NOMO-1 (cell line): Measurements from ENCODE around the gene FLYWCH2.
A peak's percentile ranks its signal among the peaks of the same experiment; 100 is the strongest.

Experiments
- DNase-seq, 2 experiments: peaks; one replicate each; lab custom pipeline; 2025; ENCODE audit not compliant: unreplicated experiment in 2 of 2; lab: John Stamatoyannopoulos, UW

FLYWCH2 gene

DNA sequence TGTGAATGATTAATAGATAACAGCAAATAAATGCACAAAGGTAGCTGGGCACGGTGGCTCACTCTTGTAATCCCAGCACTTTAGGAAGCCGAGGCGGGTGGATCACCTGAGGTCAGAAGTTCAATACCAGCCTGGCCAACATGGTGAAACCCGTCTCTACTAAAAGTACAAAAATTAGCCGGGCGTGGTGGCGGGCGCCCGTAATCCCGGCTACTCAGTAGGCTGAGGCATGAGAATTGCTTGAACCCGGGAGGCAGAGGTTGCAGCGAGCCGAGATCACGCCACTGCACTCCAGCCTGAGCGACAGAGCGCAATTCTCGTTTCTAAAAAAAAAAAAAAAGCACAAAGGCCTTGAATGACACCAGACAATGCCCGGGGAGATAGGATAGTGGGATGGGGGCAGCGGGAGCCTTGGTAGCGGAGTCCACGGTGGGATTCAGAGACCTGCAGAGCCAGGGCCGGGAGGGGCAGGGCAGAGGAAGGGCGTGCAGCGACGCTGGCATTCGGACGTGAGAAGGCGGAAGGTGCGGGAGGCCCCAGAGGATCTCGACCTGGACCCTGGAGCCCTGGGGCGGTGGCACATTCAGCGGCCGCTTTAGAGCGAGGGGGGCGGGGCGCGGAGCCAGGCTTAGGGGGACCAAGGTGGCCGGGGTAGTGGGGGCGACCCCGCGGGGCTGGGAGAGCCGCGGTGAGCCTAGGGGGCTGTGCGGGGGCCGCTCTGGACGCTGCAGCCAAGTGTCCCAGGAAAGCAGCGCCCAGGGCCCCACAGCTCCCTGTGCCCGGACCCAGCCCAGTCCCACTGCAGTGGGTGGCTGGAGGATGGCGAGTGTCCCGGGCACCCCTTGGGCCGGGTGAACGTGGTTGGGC, 999 bp upstream of the FLYWCH2 start:
- peak; percentile 16 to 38 for DNase-seq

DNA sequence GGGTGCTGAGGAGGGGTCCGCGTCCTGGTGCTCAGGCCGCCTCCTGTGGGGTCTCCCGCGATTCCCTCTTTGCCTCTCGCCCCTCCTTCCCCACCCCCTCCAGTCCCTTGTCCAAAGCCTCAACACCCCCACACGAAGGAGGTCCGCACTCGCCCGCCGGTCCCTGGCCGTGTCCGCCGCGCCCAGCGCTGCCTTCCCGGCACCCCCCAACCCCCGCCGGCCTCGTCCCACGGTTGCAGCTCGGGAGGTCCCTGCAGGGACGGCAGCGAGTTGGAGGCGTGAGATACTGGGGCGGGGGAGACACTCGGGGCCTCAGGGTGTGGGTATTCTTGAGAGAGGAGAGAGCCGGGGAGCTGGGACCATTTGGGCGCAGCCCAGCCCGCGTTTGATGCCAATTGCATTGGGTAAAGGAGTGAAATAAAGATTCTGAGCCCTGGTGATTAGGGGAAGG, 468 bp downstream of the FLYWCH2 start:
- no peak for DNase-seq

DNA sequence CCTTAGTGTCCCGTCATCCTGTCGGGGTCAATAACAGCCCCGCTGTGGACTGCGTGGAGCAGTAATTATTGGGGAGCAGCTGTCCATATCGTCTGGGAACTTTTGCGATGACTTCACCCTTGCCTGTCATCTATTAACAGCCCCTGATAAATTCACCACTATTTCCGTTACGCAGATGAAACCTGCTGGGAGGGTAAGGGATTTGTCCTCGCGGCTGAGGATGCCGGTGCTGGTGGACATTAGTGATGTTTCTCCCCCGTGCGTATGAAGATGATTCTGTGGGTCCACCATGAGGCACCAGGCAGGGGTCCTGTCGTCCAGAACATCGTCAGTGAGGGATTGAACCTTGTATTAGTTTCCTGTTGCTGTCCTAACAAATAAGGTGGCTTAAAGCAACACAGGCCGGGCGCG, 1.0 kb downstream of the FLYWCH2 start:
- DNase-seq: no peak

DNA sequence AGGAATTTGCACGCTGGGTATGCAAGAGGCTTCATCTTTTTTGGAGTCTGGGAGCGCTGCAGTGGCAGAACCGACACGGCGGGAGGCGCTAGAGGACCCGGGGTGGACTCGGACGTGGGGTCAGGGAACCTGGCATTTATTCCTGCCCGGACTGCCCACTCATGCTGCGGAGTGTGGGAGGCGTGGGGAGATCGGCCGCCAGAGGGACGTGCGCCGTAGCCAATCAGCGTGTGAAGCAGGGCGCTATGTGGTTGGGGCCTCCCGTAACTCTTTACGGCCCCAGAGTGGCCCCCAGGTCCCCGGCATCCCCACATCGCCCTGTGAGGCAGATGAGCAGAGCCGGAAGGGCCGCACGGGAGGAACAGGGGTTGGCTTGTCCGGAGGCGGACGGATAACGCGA, 11.2 kb downstream of the FLYWCH2 start:
- DNase-seq: no peak

DNA sequence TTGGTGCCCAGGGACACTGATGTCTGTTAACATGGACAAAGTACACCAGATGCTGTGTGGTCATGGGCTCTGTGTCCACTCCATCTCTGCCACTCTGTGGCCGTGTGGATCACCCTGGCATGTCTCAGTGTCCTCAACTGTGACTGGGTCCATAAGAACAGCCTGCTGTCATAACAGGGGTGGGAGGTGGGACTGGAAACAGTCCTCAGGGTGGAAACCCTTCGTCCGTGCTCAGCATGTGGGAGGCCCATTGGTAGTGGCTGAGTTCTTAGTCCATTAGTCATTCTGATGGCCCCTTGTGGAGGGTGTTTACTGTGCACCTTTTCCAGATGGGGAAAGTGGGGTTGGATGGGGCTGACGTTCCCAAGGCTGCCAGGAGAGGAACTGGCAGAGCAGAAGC, 12.8 kb downstream of the FLYWCH2 start:
- no peak for DNase-seq

DNA sequence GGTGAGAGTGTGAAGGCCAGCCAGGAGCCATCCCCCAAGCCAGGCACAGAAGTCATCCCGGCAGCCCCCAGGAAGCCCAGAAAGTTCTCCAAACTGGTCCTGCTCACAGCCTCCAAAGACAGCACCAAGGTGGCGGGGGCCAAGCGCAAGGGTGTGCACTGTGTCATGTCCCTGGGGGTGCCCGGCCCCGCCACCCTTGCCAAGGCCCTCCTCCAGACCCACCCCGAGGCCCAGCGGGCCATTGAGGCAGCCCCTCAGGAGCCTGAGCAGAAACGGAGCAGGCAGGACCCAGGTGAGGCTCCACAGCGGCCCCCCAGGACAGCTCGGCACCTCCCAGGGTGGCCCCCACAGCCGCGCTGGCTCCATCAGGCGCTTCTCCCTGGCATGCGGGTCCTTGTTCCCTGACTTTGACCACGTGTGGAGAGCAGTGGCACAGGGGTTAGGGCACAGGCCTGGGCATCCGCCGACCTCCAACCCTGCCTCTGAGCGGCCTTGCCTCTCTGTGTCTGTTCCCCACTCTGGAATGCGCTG, 13.5 kb downstream of the FLYWCH2 start:
- no peak for DNase-seq

DNA sequence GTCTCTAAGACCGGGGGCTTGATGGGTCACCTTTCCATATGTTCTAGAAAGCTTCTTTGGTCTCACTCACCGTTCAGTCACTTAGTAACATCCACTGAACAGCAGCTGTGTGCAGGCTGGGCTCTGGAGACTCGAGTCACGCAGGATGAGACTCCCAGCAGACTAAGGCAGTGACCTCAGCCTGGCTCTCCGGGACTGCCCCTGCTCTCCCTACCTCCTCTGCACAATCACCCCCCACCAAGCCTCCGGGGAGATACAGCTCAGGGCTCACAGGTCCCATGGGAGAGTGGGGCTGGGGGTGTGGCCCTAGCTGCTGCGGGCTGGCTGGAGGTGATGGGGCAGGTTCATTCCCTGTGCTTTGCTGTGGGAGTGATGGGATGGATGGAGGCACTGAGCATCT, 14.1 kb downstream of the FLYWCH2 start:
- no peak for DNase-seq

DNA sequence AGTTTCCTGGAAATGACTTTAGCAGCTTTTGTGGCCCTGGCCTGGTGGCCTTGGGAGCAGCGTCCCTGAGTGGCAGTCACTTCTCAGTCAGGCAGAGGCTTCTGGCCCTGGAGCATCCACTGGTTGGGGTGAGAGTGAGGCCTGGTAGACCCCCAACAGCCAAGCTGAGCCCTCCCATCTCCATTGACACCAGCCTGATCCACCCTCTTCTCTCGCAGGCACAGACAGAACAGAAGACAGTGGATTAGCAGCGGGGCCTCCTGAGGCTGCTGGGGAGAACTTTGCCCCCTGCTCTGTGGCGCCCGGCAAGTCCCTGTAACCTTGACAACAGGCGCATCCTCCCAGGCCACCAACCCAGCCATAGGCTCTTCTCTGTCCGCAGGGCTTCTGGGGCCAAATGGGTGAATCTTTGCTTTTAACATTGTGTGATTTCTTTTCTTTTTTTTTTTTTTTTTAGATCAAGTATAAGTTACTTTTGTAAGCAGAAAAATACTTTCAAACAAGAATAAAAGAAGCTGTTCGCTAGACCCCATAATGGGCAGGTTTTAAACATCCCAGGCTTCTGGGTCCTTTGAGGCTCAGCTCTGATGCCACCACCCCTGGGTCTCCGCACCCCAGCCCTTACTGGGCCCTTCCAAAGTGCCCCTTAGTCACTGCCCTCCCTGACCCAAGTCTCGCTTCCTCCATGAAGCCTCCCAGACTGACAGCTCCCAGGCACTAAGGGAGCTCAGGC, 16.0 kb downstream of the FLYWCH2 start:
- no peak for DNase-seq

DNA sequence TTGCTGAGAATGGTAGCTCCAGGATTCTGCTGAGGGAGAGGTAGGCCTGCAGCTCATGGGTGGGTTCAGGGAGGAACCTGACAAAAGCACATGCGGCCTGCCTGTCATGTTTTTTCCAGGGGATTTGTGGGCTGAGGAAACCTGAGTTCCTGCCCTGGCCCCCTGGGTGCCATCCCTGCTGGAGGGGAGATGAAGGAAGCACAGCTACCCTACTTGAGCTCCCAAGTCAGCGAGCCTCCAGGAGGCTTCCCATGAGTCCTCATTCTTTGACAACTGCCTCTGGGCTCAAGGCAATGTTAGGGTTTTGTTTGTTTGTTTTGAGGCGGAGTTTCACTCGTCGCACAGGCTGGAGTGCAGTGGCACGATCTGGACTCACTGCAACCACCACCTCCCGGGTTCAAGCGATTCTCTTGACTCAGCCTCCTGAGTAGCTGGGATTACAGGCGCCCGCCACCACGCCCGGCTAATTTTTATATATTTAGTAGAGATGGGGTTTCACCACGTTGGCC, 16.6 kb downstream of the FLYWCH2 start:
- DNase-seq: no peak

DNA sequence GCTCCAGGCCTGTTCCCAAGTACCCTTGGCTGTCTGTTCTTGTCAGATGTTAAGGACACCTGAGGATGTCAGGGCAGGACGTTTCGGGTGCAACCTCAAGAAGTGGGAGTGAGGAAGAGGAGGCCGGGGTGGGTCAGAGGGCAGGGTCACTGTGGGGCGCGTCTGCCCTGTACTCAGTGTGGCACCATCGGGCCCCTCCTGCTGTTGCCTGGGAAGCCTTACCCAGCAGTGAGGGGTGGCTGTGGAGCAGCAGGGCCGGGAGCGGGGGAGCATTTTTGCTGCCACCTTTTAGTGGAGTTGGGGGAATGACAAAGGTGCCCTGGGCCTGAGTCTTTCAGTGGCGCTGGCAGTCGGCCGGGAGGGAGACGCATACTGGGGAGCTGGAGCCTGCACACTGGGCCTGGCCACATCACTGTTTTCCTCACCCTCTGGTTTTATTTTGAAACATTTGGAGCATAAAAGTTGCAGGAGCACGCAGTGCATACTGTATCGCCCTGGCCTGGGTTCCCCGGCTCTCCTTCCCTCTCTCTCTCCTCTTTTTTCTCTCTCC, 17.6 kb downstream of the FLYWCH2 start:
- DNase-seq: no peak

DNA sequence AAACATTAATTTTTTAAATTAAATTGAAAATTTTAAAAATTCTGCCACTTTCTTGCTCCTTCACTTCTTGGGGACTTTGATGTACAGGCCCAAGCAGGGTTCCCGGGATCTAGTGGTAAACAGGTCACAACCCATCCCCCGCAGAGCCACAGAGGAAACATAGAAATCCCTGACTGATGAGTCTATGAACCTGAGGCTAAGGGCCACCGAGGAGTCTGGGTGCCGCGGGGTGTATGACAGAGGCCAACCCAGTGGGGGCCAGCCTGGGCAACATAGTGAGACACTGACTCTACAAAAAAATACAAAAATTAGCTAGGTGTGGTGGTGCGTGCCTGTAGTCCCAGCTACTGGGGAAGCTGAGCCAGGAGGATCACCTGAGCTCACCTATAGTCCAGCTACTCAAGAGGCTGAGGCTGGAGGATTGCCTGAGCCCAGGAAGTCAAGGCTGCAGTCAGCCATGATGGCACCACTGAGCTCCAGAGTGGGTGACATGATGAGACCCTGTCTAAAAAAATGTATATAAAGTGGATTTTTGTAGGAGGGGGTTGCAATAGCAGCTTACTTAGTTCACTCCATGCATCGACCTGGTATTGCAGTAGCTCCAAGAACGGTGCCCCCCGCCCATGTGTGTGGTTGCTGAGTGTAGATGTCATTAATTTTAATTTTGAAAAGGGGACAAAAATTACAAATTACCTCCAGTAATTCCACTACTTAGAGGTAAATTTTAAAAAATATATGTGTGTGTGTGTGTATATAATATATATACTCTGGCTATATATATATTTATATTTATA, 19.5 kb downstream of the FLYWCH2 start:
- no peak for DNase-seq

DNA sequence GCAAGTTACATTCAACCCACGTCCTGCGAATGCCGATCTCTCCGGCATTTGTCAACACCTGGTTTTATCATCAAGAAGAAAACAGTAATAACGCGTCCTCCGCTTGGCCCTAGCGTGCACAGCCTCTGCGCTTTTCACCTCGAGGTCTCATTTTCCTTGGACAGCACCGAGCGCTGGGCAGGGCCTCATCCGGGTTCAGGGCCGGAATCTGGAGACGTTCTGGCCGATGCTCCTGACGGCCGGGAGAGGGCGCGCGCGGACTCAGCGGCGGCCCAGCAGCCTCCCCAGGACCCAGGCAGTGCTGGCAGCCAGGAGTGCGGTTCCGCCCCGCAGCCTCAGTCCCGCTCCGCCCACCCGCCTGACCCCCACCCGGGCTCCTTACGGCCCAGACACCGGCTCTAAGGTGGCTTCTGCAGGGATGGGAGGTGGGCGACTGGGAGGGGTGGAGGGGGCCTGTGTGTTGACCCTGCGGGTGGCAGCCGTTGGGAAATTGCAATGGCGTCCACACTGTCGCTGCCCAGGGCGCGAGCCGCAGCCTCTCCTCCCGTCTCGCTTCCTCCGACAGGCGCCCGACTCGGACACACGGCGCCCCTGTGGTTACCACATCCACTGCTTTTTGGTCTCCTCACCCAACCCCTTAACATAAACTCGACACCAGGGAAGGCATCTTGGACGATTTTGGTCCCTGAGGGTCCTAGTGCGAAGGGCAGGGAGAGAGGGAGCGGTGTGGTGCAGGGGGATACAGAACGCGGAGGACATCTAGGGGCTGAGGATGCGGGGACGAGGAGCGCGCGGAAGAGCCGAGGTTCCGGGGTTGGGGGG, 21.3 kb downstream of the FLYWCH2 start:
- DNase-seq: peak; percentile 86 to 95

DNA sequence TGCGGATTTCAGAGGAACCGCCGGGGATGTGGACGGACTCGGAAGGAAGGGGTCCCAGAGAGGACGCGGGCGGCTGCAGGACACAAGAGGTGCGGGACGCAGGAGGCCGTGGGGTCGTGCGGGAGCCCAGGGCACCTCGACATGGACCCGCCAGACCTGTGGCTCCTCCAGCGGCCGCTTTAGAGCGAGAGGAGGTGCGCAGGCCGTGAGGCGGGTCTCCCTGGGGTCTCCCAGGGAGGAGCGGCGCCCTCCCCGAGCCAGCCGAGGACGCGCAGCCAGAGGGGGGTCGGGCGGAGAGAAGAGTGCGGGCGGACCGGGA, 21.9 kb downstream of the FLYWCH2 start:
- DNase-seq: no peak

DNA sequence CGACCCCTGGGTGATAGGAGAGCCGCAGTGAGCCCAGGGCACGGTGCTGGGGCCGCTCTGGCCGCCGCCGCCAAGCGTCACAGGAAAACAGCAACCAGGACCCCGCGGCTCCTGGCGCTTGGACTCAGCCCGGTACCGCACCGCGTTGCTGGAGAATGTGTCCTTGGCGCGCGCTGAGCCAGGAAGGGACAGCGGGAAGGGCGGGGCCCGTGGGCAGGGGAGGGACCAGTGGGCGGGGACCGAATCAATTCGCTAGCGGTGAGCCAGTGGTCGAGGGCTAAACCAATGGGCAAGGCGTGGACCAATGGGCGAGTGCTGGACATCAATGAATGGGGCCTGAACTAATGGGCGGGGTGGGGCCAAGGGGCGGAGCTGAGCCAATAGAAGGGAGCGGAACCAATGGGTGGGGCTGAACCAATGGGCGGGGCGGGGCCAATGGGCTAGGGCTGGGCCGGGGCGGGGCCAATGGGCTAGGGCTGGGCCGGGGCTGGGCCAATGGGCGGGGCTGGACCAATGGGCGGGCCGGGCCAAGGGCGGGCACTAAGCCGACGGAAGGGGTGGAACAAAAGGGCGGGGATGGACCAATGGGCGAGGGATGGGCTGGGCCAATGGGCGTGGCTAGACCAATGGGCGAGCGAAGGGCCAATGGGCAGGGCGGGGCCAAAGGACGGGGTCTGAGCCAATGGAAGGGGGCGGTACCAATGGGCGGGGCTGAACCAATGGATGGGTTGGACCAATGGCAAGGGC, 22.4 kb downstream of the FLYWCH2 start:
- peak; percentile 96 for DNase-seq

DNA sequence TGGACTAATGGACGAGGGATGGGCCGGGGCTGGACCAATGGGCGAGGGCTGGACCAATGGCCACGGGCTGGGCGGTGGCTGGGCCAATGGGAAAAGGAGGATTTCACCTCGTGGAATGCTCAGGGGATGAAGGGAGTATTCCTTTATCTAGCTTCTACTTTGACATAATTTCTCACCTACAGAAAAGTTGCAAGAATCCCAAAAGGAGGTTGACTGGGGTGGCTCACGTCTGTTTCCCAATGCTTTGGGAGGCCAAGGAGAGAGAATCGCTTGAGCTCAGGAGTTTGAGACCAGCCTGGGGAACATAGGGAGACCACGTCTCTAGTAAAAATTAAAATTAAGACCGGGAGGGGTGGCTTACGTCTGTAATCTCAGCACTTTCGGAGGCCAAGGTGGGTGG, 23.0 kb downstream of the FLYWCH2 start:
- no peak for DNase-seq

DNA sequence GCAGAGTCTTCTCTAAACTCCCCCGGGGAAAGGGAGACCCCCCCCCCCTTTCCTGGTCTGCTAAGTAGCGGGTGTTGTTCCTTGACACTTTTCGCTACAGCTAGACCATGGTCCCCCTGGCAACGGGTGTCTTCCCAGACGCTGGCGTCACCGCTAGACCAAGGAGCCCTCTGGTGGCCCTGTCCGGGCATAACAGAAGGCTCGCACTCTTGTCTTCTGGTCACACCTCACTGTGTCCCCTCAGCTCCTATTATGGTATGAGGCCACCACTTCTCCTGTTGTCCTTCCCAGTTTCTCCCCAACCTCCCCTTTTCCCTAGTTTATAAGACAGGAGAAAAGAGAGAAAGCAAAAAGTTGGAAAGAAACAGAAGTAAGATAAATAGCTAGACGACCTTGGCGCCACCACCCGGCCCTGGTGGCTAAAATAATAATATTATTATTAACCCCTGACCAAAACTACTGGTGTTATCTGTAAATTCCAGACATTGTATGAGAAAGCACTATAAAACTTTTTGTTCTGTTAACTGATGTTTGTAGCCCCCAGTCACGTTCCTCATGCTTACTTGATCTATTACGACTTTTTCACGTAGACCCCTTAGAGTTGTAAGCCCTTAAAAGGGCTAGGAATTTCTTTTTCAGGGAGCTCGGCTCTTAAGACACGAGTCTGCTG, 24.2 kb downstream of the FLYWCH2 start:
- DNase-seq: peak in 1 of 2 experiments; percentile 48

DNA sequence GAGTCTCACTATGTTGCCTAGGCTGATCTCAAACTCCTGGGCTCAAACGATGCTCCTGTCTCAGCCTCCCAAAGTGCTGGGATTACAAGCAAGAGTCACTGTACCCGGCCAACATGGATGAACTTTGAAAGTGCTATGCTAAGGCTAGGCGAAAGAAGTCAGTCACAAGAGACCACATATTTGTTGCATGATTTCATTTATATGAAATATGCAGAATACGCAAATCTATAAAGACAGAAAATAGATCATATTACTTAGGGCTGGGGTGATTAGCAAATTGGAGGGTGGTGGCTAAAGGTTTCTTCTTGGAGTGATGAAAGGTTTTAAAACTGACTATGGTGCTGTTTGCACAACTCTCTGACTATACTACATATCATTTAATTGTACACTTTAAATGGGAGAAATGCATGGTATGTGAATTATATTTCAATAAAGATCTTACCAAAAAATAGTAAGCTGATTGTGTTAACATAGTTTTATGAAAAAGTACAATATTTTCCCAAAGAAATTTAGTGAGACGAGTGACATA, 27.5 kb downstream of the FLYWCH2 start:
- DNase-seq: peak in 1 of 2 experiments; percentile 34

DNA sequence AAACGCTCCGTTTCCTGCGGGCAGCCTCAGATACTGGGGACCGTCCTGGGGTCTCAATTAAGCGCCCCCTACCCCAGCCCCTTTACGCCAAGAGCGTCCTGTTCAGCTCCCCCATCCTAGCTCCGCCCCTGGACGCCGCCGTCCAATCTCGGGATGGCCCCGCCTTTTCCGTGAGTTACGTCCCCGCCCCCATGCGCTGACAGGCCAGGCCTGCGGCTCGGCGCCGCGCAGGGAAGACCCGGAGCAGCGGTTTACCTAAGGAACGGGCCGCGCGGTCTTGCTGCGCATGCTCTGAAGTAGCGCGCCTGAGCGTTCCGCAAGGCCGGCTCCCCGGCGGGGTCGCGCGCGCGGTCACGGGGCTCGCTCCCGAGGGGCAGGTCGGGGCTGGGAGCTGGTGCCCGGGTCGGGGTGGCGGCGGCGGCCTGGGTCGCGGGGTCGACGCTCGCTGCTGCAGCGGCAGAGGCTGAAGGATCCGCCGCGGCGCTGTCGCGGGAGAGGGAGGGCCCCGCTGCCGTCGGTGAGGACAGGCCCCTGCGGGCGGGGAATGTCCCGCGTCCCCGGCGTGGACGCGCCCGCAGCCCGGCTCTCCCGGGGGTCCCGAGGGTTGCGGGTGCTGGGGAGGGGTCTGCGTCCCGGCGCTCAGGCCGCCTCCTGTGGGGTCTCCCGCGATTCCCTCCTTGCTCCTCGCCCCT, 28.8 kb downstream of the FLYWCH2 start, which contains the start of gene FLYWCH1:
Gene FLYWCH1, plus strand, starts transcription at position 294 of the 692 bp plus-strand sequence. CDS start 17,755 bp downstream, outside the sequence.
- DNase-seq: peak; percentile 98
